CD14-positive monocyte (primary cell): ENCODE results near the gene PRDM10. TPM values are rescaled to one million over a fixed set of nuclear protein-coding genes. Genes with fewer than 3 reads are reported as not detected.
"Not testable (repeated sequence)": the region's sequence is repeated elsewhere in the genome, so short reads cannot be mapped to it uniquely, and the experiment has no call there.

Source experiments
- DNase-seq, 3 donors: peaks; one replicate each; pipeline ENCODE4 v3.0.0-alpha.2; 2011 to 2022
- H2AFZ ChIP-seq: 2 replicates; pipeline ENCODE4 v1.6.0; 2012; ENCODE audit warnings: mild to moderate bottlenecking, low read depth, low read length, inconsistent platforms; ENCODE audit not compliant: insufficient read depth, poor library complexity, severe bottlenecking
- H3K27ac ChIP-seq, 2 donors: 1 replicate in 1 of 2; 2 replicates in 1 of 2; pipeline ENCODE4 v1.5.1; 2012 to 2013; ENCODE audit warnings: low read length in 2 of 2, control low read depth in 1 of 2, inconsistent platforms in 1 of 2, low read depth in 1 of 2, mild to moderate bottlenecking in 1 of 2
- H3K27me3 ChIP-seq, 2 donors: one replicate each; pipeline versions ENCODE4 v1.6.0 to v1.6.1; 2011 to 2013; ENCODE audit warnings: low read length in 2 of 2; ENCODE audit not compliant: control insufficient read depth in 2 of 2, insufficient read depth in 2 of 2
- H3K36me3 ChIP-seq, 2 donors: replicated peaks in 1 of 2; 1 replicate in 1 of 2; 2 replicates in 1 of 2; pipeline versions ENCODE4 v1.5.1 to v1.6.1; 2012 to 2013; ENCODE audit warnings: low read length in 2 of 2, control low read depth in 1 of 2, inconsistent platforms in 1 of 2, mild to moderate bottlenecking in 1 of 2; ENCODE audit not compliant: insufficient read depth in 2 of 2, control insufficient read depth in 1 of 2
- H3K4me1 ChIP-seq, 2 donors: 1 replicate in 1 of 2; 2 replicates in 1 of 2; pipeline versions ENCODE4 v1.5.1 to v1.6.1; 2012 to 2013; ENCODE audit warnings: low read length in 2 of 2, control low read depth in 1 of 2, inconsistent platforms in 1 of 2, mild to moderate bottlenecking in 1 of 2, moderate library complexity in 1 of 2; ENCODE audit not compliant: insufficient read depth in 2 of 2, control insufficient read depth in 1 of 2
- H3K4me2 ChIP-seq: replicated peaks from 2 replicates; pipeline ENCODE3; 2012; ENCODE audit warnings: low read length, moderate library complexity, mild to moderate bottlenecking; ENCODE audit not compliant: poor library complexity, severe bottlenecking; ENCODE audit errors: extremely low read depth
- H3K4me3 ChIP-seq, 3 experiments: fragments of 200-600 bp in 1 of 3; sonication (generic) in 1 of 3; replicated peaks in 1 of 3; 1 replicate in 2 of 3; 2 replicates in 1 of 3; pipeline ENCODE4 v1.5.1; 2011 to 2013; ENCODE audit warnings: low read length in 3 of 3, mild to moderate bottlenecking in 3 of 3, control low read depth in 2 of 3, low read depth in 2 of 3, inconsistent platforms in 1 of 3, moderate library complexity in 1 of 3
- H3K79me2 ChIP-seq: 2 replicates; pipeline ENCODE4 v1.6.0; 2012; ENCODE audit warnings: mild to moderate bottlenecking, control low read depth, inconsistent platforms, low read length, moderate library complexity; ENCODE audit not compliant: insufficient read depth
- H3K9ac ChIP-seq: 2 replicates; pipeline ENCODE4 v1.6.0; 2017; ENCODE audit warnings: low read length, mild to moderate bottlenecking; ENCODE audit not compliant: insufficient read depth, poor library complexity, severe bottlenecking
- H3K9me3 ChIP-seq, 2 donors: replicated peaks in 1 of 2; 1 replicate in 1 of 2; 2 replicates in 1 of 2; pipeline versions ENCODE4 v1.5.1 to v1.6.1; 2012 to 2013; ENCODE audit warnings: low read length in 2 of 2, control low read depth in 1 of 2; ENCODE audit not compliant: control insufficient read depth in 1 of 2, insufficient read depth in 1 of 2
- H4K20me1 ChIP-seq: 2 replicates; pipeline ENCODE4 v1.6.0; 2012; ENCODE audit warnings: mild to moderate bottlenecking, low read length, control low read depth, moderate library complexity; ENCODE audit not compliant: insufficient read depth
- H3K27ac Mint-ChIP-seq, 7 donors: one replicate each; pipeline ENCODE4 v1.8.0; 2020; ENCODE audit warnings: mild to moderate bottlenecking in 7 of 7, mixed read lengths in 7 of 7, moderate library complexity in 6 of 7, inconsistent platforms in 2 of 7
- H3K27me3 Mint-ChIP-seq, 3 donors: one replicate each; pipeline ENCODE4 v1.8.0; 2021 to 2022; ENCODE audit warnings: low read depth in 3 of 3, mild to moderate bottlenecking in 3 of 3, mixed read lengths in 3 of 3, moderate library complexity in 3 of 3, inconsistent platforms in 1 of 3
- H3K36me3 Mint-ChIP-seq, 2 donors: one replicate each; pipeline ENCODE4 v1.8.0; 2020; ENCODE audit warnings: mixed read lengths in 2 of 2, inconsistent platforms in 1 of 2, mild to moderate bottlenecking in 1 of 2
- H3K4me1 Mint-ChIP-seq: one replicate; pipeline ENCODE4 v1.8.0; 2020; ENCODE audit warnings: mild to moderate bottlenecking, mixed read lengths
- H3K4me3 Mint-ChIP-seq, 2 donors: one replicate each; pipeline ENCODE4 v1.8.0; 2020; ENCODE audit warnings: mild to moderate bottlenecking in 2 of 2, mixed read lengths in 2 of 2, moderate library complexity in 1 of 2
- H3K9me3 Mint-ChIP-seq, 7 donors: one replicate each; pipeline ENCODE4 v1.8.0; 2020 to 2022; ENCODE audit warnings: mixed read lengths in 7 of 7, mild to moderate bottlenecking in 6 of 7, moderate library complexity in 6 of 7, inconsistent platforms in 2 of 7
- WGBS: methylation state at CpG from one replicate; pipeline ENCODE4 v1.1.5; 2013; ENCODE audit warnings: missing lambda C conversion rate; ENCODE audit not compliant: insufficient coverage; 5-methylcytosine and 5-hydroxymethylcytosine counted together
- intact Hi-C, 2 donors: fragments of 100-400 bp; cut with micrococcal nuclease; formaldehyde crosslinking; loops; one replicate each; pipeline versions ENCODE4 v1.15.0 to v1.15.1; 2023
- polyA plus RNA-seq, 3 donors: library from polyadenylated mRNA; depleted of rRNA in 1 of 3; unstranded in 2 of 3; stranded (reverse) in 1 of 3; fragments of 300-500 nt in 2 of 3; fragments of >200 nt in 1 of 3; fragmentation: Illumina TruSeq in 2 of 3; gene quantifications; 1 replicate in 2 of 3; 2 replicates in 1 of 3; pipeline ENCODE4 v1.2.3, GENCODE V29; 2012 to 2021
- TF ChIP-seq, protein P1 (sequence below): fragments of 200-600 bp; IDR thresholded peaks from one replicate; pipeline ENCODE4 v1.8.0; 2022; ENCODE audit warnings: antibody characterized with exemption, mild to moderate bottlenecking

Gene PRDM10
- polyA plus RNA-seq, 3 donors: 0.64 to 5.6 (median 1.1) TPM

DNA sequence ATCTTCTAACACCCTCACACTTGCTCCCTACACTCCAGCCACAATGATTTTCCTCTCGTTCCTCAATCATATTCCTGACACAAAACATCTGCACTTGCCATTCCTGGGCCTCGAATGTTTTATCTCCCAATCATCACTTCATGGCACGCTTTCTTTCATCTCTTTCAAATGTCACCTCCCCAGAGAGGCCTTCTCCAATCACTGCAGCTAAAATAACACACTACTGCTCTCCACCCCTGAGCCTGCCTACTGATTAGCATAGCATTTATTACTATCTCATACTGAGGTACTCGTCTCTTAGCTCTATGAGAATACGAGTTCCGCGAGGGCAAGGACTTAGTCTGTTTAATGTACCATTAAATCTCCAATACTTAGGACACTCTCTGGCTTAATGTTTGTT, 130.7 kb downstream of the PRDM10 start:
- Histone ChIP-seq H3K36me3 (peaks cover 82 to 100% of the 10 kb centered on the region in 2 donors), H3K4me1 (no peaks in the 10 kb centered on the region), H3K9ac (no peak overlapping the region), H3K79me2 (no peaks in the 10 kb centered on the region), H2AFZ (no peak overlapping the region), H3K4me2 (no peak overlapping the region), H3K27me3 (no peaks in the 10 kb centered on the region), H3K9me3 (no peaks in the 10 kb centered on the region), H3K4me3 (no peak overlapping the region), H3K27ac (no peak overlapping the region), H4K20me1 (no peaks in the 10 kb centered on the region)
- Mint-ChIP-seq H3K4me3 (no peak overlapping the region), H3K27me3 (no peaks in the 10 kb centered on the region), H3K27ac (no peak overlapping the region), H3K36me3 (peaks cover 91 to 100% of the 10 kb centered on the region in 2 donors), H3K4me1 (peaks cover under 1% of the 10 kb centered on the region), H3K9me3 (no peaks in the 10 kb centered on the region)
- DNase-seq: no peak
- intact Hi-C loops: no loop called here
- WGBS: 98% methylated on average over 3 of the region's 7 CpGs
- TF ChIP-seq, protein P1, sequence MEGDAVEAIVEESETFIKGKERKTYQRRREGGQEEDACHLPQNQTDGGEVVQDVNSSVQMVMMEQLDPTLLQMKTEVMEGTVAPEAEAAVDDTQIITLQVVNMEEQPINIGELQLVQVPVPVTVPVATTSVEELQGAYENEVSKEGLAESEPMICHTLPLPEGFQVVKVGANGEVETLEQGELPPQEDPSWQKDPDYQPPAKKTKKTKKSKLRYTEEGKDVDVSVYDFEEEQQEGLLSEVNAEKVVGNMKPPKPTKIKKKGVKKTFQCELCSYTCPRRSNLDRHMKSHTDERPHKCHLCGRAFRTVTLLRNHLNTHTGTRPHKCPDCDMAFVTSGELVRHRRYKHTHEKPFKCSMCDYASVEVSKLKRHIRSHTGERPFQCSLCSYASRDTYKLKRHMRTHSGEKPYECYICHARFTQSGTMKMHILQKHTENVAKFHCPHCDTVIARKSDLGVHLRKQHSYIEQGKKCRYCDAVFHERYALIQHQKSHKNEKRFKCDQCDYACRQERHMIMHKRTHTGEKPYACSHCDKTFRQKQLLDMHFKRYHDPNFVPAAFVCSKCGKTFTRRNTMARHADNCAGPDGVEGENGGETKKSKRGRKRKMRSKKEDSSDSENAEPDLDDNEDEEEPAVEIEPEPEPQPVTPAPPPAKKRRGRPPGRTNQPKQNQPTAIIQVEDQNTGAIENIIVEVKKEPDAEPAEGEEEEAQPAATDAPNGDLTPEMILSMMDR: no peak

DNA sequence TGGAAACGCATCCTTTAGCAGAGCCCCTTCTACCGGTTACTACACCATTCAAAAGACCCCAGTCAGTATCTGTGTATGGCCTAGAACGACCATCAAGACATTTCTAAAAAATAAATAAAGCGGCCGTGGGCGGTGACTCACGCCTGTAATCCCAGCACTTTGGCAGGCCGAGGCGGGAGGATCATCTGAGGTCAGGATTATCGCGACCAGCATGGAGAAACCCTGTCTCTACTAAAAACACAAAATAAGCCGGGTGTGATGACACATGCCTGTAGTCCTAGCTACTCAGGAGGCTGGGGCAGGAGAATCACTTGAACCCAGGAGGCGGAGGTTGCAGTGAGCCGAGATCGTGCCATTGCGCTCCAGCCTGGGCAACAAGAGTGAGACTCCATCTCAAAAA, 134.0 kb downstream of the PRDM10 start:
- H3K4me3 ChIP-seq, H3K9ac ChIP-seq, H3K27me3 Mint-ChIP-seq, H3K27me3 ChIP-seq, H3K9me3 Mint-ChIP-seq, H2AFZ ChIP-seq, H3K4me3 Mint-ChIP-seq, H3K4me1 ChIP-seq, H3K27ac ChIP-seq, H3K79me2 ChIP-seq, H4K20me1 ChIP-seq, H3K4me2 ChIP-seq, H3K9me3 ChIP-seq, DNase-seq, H3K4me1 Mint-ChIP-seq: not testable (repeated sequence)
- Mint-ChIP-seq H3K36me3 (peaks cover 90 to 100% of the 10 kb centered on the region in 2 donors), H3K27ac (peak overlapping the region in 1 of 7 donors; percentile 33)
- WGBS: 92% methylated on average over 8 of the region's 16 CpGs
- intact Hi-C loops: loop anchor here in 1 of 2 donors (5.0 kb wide), 1 partner anchor 524 kb away; no protein-coding TSS in a partner anchor
- H3K36me3 ChIP-seq: peaks cover 80 to 100% of the 10 kb centered on the region in 2 donors
